Body of pancreas (tissue), 4 donors: Measurements from ENCODE around the gene SGCD. TPM values are rescaled to one million over a fixed set of nuclear protein-coding genes. Genes with fewer than 3 reads are reported as not detected.
"Not testable (repeated sequence)": the region's sequence is repeated elsewhere in the genome, so short reads cannot be mapped to it uniquely, and the experiment has no call there.

Experiments
- ATAC-seq: fragments of 150-250 bp; one replicate; pipeline ENCODE4 v1.9.1; 2016
- DNase-seq, 4 donors: peaks; one replicate each; pipeline ENCODE4 v3.0.0-alpha.2; 2019
- H3K27ac ChIP-seq, 4 donors: fragments of 200-600 bp; sonication (generic); 1 replicate in 3 of 4; 2 replicates in 1 of 4; pipeline versions ENCODE4 v1.5.1 to v1.6.1; 2016 to 2019; ENCODE audit warnings: mild to moderate bottlenecking in 1 of 4, mixed read lengths in 1 of 4, moderate library complexity in 1 of 4
- H3K27me3 ChIP-seq, 2 donors: fragments of 200-600 bp; sonication (generic); one replicate each; pipeline ENCODE4 v1.6.0; 2016; ENCODE audit warnings: mild to moderate bottlenecking in 1 of 2
- H3K36me3 ChIP-seq, 2 donors: fragments of 200-600 bp; sonication (generic); replicated peaks in 1 of 2; 2 replicates each; pipeline ENCODE4 v1.5.1; 2016; ENCODE audit warnings: low read depth in 2 of 2; ENCODE audit not compliant: insufficient read depth in 1 of 2
- H3K4me1 ChIP-seq: fragments of 200-600 bp; sonication (generic); one replicate; pipeline ENCODE4 v1.6.0; 2016
- H3K4me3 ChIP-seq, 2 donors: fragments of 200-600 bp; sonication (generic); 1 replicate in 1 of 2; 2 replicates in 1 of 2; pipeline ENCODE4 v1.5.1; 2016 to 2019
- H3K9me3 ChIP-seq, 3 donors: fragments of 200-600 bp; sonication (generic); 1 replicate in 2 of 3; 2 replicates in 1 of 3; pipeline ENCODE4 v1.5.1; 2016
- POLR2A ChIP-seq, 3 donors: fragments of 450-650 bp; IDR thresholded peaks; one replicate each; pipeline ENCODE4 v1.6.1; 2016; ENCODE audit warnings: antibody characterized with exemption in 3 of 3, mild to moderate bottlenecking in 2 of 3
- WGBS, 2 donors: methylation state at CpG; one replicate each; pipeline ENCODE4 v1.1.5; 2017; 5-methylcytosine and 5-hydroxymethylcytosine counted together
- intact Hi-C: fragments of 100-400 bp; cut with DNase I; formaldehyde crosslinking; loops from one replicate; pipeline ENCODE4 v1.15.1; 2023
- total RNA-seq, 2 donors: library from RNA; depleted of rRNA; stranded (reverse); fragments of >200 nt; gene quantifications; one replicate each; pipeline ENCODE4 v1.1.0, GENCODE V29; 2016
- TF ChIP-seq, protein P1 (sequence below), 7 experiments: fragments of 450-650 bp in 4 of 7; fragments of 200-600 bp in 3 of 7; sonication (generic) in 3 of 7; IDR thresholded peaks; one replicate each; pipeline ENCODE4 v1.5.1; 2016 to 2019; ENCODE audit warnings: antibody characterized with exemption in 7 of 7

The SGCD gene
- total RNA-seq, 2 donors from 2014 or later, result 0.66 to 2.6 TPM

GRCh38 chr5:156597276-156597675 is 270.3 kb downstream of the SGCD start:
- Histone ChIP-seq H3K27me3 (no peaks in the 10 kb centered on the region), H3K36me3 (no peaks in the 10 kb centered on the region), H3K9me3 (peaks cover 0 to 7% (median 0%) of the 10 kb centered on the region in 3 donors), H3K4me3 (no peak overlapping the region), H3K27ac (no peak overlapping the region), H3K4me1 (no peaks in the 10 kb centered on the region)
- TF ChIP-seq POLR2A (IDR thresholded peaks at IDR 0.05), result no peak
- 70 to 77% methylated on average over 3 of the region's 3 CpGs for WGBS, 2 donors
- intact Hi-C loops, result no loop called here
- DNase-seq (no peak), ATAC-seq (no peak)

DNA sequence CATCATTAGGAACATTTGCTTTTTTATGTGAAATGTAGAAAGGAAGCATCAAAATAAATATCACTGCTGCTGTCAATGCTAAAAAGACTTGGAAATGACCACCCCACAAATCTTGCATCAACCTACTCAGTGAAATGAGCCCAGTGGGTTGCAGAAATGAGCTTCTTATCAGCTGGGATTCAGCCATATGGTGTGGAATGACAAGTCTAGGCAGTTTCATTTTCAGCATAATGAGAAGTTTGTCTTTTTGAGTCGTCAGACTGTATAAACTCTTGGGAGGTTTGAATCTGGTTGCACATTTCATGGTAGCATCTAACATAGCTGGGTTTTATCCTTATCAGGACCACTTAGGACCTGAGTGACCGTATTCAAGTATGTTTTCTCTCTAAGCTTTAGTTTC is 272.0 kb downstream of the SGCD start:
- DNase-seq, result no peak
- intact Hi-C loops, result no loop called here
- Histone ChIP-seq H3K36me3 (no peaks in the 10 kb centered on the region), H3K27me3 (no peaks in the 10 kb centered on the region), H3K4me1 (no peaks in the 10 kb centered on the region), H3K27ac (no peak overlapping the region), H3K4me3 (no peak overlapping the region), H3K9me3 (peaks cover 0 to 7% (median 0%) of the 10 kb centered on the region in 3 donors)
- no peak for ATAC-seq
- TF ChIP-seq POLR2A (IDR thresholded peaks at IDR 0.05), result no peak
- TF ChIP-seq, protein P1, sequence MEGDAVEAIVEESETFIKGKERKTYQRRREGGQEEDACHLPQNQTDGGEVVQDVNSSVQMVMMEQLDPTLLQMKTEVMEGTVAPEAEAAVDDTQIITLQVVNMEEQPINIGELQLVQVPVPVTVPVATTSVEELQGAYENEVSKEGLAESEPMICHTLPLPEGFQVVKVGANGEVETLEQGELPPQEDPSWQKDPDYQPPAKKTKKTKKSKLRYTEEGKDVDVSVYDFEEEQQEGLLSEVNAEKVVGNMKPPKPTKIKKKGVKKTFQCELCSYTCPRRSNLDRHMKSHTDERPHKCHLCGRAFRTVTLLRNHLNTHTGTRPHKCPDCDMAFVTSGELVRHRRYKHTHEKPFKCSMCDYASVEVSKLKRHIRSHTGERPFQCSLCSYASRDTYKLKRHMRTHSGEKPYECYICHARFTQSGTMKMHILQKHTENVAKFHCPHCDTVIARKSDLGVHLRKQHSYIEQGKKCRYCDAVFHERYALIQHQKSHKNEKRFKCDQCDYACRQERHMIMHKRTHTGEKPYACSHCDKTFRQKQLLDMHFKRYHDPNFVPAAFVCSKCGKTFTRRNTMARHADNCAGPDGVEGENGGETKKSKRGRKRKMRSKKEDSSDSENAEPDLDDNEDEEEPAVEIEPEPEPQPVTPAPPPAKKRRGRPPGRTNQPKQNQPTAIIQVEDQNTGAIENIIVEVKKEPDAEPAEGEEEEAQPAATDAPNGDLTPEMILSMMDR (IDR thresholded peaks at IDR 0.05), result no peak
- WGBS, 2 donors, result 24 to 36% methylated on average over 2 of the region's 2 CpGs

GRCh38 chr5:156610582-156610981 is 283.6 kb downstream of the SGCD start:
- H3K9me3 ChIP-seq, result peaks cover 0 to 12% (median 0%) of the 10 kb centered on the region in 3 donors
- DNase-seq, H3K27me3 ChIP-seq, intact Hi-C loops, H3K4me3 ChIP-seq, H3K4me1 ChIP-seq, H3K27ac ChIP-seq, H3K36me3 ChIP-seq, ATAC-seq: not testable (repeated sequence)
- 83 to 89% methylated on average over 9 to 11 of the region's 11 CpGs for WGBS, 2 donors

- no peak overlapping the region for H3K4me3 ChIP-seq
- H3K27me3 ChIP-seq, result no peaks in the 10 kb centered on the region
- 61 to 63% methylated on average over 2 of the region's 2 CpGs for WGBS, 2 donors
- intact Hi-C loops, result no loop called here
- no peak for DNase-seq
- no peak for ATAC-seq
- no peaks in the 10 kb centered on the region for H3K36me3 ChIP-seq
- H3K9me3 ChIP-seq, result peaks cover 0 to 5% (median 0%) of the 10 kb centered on the region in 3 donors
- no peaks in the 10 kb centered on the region for H3K4me1 ChIP-seq
- no peak overlapping the region for H3K27ac ChIP-seq
- TF ChIP-seq POLR2A (IDR thresholded peaks at IDR 0.05), result no peak
- TF ChIP-seq, protein P1 (IDR thresholded peaks at IDR 0.05), result no peak
Measured at GRCh38 chr5:156615901-156616300, 288.9 kb downstream of the SGCD start.

GRCh38 chr5:156617426-156617825 is 290.5 kb downstream of the SGCD start:
- DNase-seq (no peak), ATAC-seq (no peak)
- Histone ChIP-seq H3K27ac (no peak overlapping the region), H3K36me3 (no peaks in the 10 kb centered on the region), H3K4me3 (no peak overlapping the region), H3K4me1 (no peaks in the 10 kb centered on the region), H3K9me3 (no peaks in the 10 kb centered on the region), H3K27me3 (no peaks in the 10 kb centered on the region)
- TF ChIP-seq POLR2A (IDR thresholded peaks at IDR 0.05), result no peak
- TF ChIP-seq, protein P1 (IDR thresholded peaks at IDR 0.05), result no peak
- intact Hi-C loops, result no loop called here
- 49 to 50% methylated on average over 2 of the region's 2 CpGs for WGBS, 2 donors

- ATAC-seq (no peak), DNase-seq (no peak)
- intact Hi-C loops, result no loop called here
- no peak overlapping the region for H3K4me3 ChIP-seq
- no peaks in the 10 kb centered on the region for H3K27me3 ChIP-seq
- WGBS, 2 donors, result 77 to 80% methylated on average over 8 of the region's 8 CpGs
- no peaks in the 10 kb centered on the region for H3K36me3 ChIP-seq
- no peaks in the 10 kb centered on the region for H3K4me1 ChIP-seq
- TF ChIP-seq POLR2A (IDR thresholded peaks at IDR 0.05), result no peak
- TF ChIP-seq, protein P1 (IDR thresholded peaks at IDR 0.05), result no peak
- H3K9me3 ChIP-seq, result no peaks in the 10 kb centered on the region
- no peak overlapping the region for H3K27ac ChIP-seq
Measured at GRCh38 chr5:156618601-156619000, 291.6 kb downstream of the SGCD start.
